Lower lobe of right lung (tissue), 2 donors: Measurements from ENCODE around the gene HSD11B1. TPM values are rescaled to one million over a fixed set of nuclear protein-coding genes. Genes with fewer than 3 reads are reported as not detected.

Experiments used
- ATAC-seq, 2 donors: fragments of 200-7000 bp; cut with Tn5 transposase; one replicate each; pipeline ENCODE4 v1.9.1; 2020 to 2022; ENCODE audit warnings: mild to moderate bottlenecking in 2 of 2, moderate library complexity in 2 of 2
- DNase-seq: peaks from one replicate; pipeline ENCODE4 v3.0.0-alpha.2; 2020
- H3K27ac ChIP-seq: fragments of 200-600 bp; one replicate; pipeline ENCODE4 v1.8.0; 2022
- H3K27me3 ChIP-seq: fragments of 200-600 bp; one replicate; pipeline ENCODE4 v1.8.0; 2022; ENCODE audit warnings: low read depth
- H3K36me3 ChIP-seq: fragments of 200-600 bp; one replicate; pipeline ENCODE4 v1.8.0; 2022; ENCODE audit warnings: mild to moderate bottlenecking
- H3K4me1 ChIP-seq: fragments of 200-600 bp; one replicate; pipeline ENCODE4 v1.8.0; 2022
- H3K4me3 ChIP-seq: fragments of 200-600 bp; one replicate; pipeline ENCODE4 v1.8.0; 2022; ENCODE audit warnings: mild to moderate bottlenecking
- H3K9me3 ChIP-seq: fragments of 200-600 bp; one replicate; pipeline ENCODE4 v1.8.0; 2022
- CTCF ChIP-seq: fragments of 200-600 bp; IDR thresholded peaks from one replicate; pipeline ENCODE4 v1.8.0; 2022; ENCODE audit warnings: antibody characterized with exemption, mild to moderate bottlenecking
- intact Hi-C: fragments of 100-400 bp; cut with DNase I; formaldehyde crosslinking; loops from one replicate; pipeline ENCODE4 v1.11.0; 2022
- total RNA-seq: library from RNA; stranded (reverse); fragmentation: NEBNext Ultra II Directional; extraction: Animal tissue kit (Norgen Biotek cat#: 25700); gene quantifications from one replicate; pipeline ENCODE4 v1.2.1, GENCODE V29; 2021
- donor health status: DM: no; HTN: yes; CAD: no; lungs with severe emphysema.

Gene HSD11B1
- total RNA-seq, 1 donor from 2014 or later = 11.6 TPM

GRCh38 chr1:209720326-209720725, 15.7 kb downstream of the HSD11B1 start:
- Histone ChIP-seq H3K4me1 (no peaks in the 10 kb centered on the region), H3K27ac (no peak overlapping the region), H3K27me3 (no peaks in the 10 kb centered on the region), H3K9me3 (no peaks in the 10 kb centered on the region), H3K36me3 (no peaks in the 10 kb centered on the region), H3K4me3 (no peak overlapping the region)
- intact Hi-C loops = no loop called here
- ATAC-seq (no peak), DNase-seq (no peak)
- TF ChIP-seq CTCF = no peak

GRCh38 chr1:209720826-209721225, 16.2 kb downstream of the HSD11B1 start:
- Histone ChIP-seq H3K4me1 (no peaks in the 10 kb centered on the region), H3K4me3 (no peak overlapping the region), H3K27ac (no peak overlapping the region), H3K27me3 (no peaks in the 10 kb centered on the region), H3K9me3 (no peaks in the 10 kb centered on the region), H3K36me3 (no peaks in the 10 kb centered on the region)
- TF ChIP-seq CTCF = no peak
- DNase-seq (no peak), ATAC-seq (no peak)
- intact Hi-C loops = no loop called here

- Histone ChIP-seq H3K27me3 (no peaks in the 10 kb centered on the region), H3K36me3 (no peaks in the 10 kb centered on the region), H3K9me3 (no peaks in the 10 kb centered on the region), H3K4me1 (no peaks in the 10 kb centered on the region), H3K27ac (no peak overlapping the region), H3K4me3 (no peak overlapping the region)
- no peak for TF ChIP-seq CTCF
- intact Hi-C loops = no loop called here
- no peak for DNase-seq
- no peak for ATAC-seq
Observed at GRCh38 chr1:209721323-209721722, 16.7 kb downstream of the HSD11B1 start.

GRCh38 chr1:209723265-209723664, 18.6 kb downstream of the HSD11B1 start:
- Histone ChIP-seq H3K27me3 (no peaks in the 10 kb centered on the region), H3K36me3 (no peaks in the 10 kb centered on the region), H3K4me1 (no peaks in the 10 kb centered on the region), H3K27ac (no peak overlapping the region), H3K4me3 (no peak overlapping the region), H3K9me3 (no peaks in the 10 kb centered on the region)
- TF ChIP-seq CTCF = no peak
- no peak for ATAC-seq
- no peak for DNase-seq
- intact Hi-C loops = no loop called here

GRCh38 chr1:209723756-209724693, 19.4 kb downstream of the HSD11B1 start:
- no peak for TF ChIP-seq CTCF
- Histone ChIP-seq H3K27ac (no peak overlapping the region), H3K4me1 (no peaks in the 10 kb centered on the region), H3K4me3 (no peak overlapping the region), H3K36me3 (no peaks in the 10 kb centered on the region), H3K27me3 (no peaks in the 10 kb centered on the region), H3K9me3 (no peaks in the 10 kb centered on the region)
- DNase-seq (no peak), ATAC-seq (no peak)
- intact Hi-C loops = no loop called here
